ENCODE results near the gene C19orf44. TPM values are rescaled to one million over a fixed set of nuclear protein-coding genes. Genes with fewer than 3 reads are reported as not detected.
"Not testable (repeated sequence)": the region's sequence is repeated elsewhere in the genome, so short reads cannot be mapped to it uniquely, and the experiment has no call there.

Gene C19orf44
- polyA plus RNA-seq, 3 donors: 15.2 to 17.8 (median 17.7) TPM

DNA sequence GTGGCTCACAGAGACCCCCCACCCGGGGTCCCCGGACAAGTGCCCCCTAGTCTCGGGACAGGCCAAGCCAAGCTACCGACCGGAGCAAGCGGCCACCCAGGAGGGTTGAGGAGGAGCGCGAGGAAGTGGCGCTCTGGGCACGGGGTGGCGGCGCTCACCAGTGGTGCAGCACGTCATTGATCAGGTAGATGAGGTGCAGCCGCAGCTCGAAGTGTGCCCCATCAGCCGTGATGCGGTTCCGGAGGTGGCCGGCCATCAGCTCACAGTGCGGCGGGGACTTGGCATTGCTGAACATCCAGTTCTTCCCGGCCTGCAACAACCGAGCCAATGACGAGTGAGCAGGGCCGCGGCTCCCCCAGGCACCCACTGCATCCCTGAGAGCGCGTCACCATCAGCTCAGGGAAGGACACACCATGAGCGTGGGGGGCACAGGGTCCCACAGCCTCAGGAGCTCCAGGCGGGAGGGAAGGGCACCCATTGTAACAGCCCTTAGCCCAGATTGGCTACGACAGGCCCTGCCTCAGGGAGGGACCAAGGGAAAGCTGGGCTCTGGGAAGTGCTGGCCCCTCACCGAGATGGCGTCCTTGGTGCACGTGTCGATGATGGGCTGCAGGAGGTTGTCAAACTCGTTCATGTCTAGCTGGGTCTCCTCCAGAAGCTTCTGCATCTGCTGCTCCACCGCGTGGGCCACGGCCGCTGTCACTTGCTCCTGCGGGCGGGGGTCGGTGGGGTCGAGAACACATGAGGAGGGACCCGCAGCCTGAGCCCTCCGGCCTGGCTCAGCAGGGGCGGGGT is 36.4 kb downstream of the C19orf44 start:
- no peak for DNase-seq

- DNase-seq: no peak
Observed at GRCh38 chr19:16535381-16535780, 39.2 kb downstream of the C19orf44 start.

DNA sequence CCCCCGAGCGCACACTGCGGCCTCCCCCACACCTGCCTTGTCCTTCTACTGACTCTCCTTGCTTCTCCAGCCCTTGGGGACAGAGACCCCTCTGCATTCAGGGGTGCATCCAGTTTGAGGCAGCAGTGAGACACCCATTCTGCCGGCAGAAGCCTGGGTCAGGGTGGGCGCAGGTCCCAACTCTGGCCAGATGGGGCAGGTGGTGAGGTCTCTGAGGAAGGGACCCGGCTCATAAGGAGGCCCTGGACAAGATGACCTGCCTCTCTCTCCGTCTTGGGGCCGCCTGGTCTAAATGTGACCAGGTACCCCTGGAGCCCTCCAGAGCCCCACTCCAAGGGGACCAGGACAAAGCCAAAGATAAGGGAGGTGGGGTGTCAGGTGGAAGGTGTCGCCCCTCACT is 39.9 kb downstream of the C19orf44 start:
- no peak for DNase-seq

DNA sequence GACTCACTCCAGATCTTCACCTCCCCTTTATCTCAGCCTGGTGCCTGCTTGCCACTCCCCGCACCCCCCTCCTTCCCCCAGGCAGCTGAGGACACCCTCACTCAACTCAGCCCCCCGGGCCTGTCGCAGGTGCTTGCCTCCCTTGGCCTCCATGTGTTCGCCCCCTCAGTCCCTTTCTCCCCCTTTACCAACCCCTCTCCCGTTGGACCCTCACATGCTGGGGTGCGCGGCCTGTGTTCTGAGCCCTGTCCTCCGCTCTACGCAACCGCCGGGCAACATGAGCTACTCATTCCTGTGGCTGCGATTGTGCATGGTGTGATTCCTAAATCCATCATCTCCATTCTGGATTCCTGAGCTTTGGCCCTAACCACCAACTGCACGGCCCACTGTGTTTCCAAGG is 40.9 kb downstream of the C19orf44 start:
- no peak for DNase-seq

DNA sequence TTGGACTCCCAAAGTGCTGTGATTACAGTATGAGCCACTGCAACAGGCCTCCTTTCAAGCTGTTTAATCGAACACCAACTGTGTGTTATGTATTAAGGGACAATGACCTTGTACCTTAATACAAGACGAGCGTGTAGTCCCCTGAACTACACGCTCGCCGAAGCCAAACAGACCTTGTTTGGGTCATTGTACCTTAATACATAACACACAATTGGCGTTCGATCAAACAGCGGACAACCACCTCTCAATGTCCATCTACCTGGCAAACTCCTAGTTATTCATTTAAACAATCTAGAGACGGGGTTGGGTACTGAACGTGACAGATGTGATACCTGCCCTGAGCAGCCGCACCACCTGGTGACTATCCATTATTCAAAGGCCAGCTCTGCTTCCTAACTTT is 44.8 kb downstream of the C19orf44 start:
- no peak for DNase-seq

DNA sequence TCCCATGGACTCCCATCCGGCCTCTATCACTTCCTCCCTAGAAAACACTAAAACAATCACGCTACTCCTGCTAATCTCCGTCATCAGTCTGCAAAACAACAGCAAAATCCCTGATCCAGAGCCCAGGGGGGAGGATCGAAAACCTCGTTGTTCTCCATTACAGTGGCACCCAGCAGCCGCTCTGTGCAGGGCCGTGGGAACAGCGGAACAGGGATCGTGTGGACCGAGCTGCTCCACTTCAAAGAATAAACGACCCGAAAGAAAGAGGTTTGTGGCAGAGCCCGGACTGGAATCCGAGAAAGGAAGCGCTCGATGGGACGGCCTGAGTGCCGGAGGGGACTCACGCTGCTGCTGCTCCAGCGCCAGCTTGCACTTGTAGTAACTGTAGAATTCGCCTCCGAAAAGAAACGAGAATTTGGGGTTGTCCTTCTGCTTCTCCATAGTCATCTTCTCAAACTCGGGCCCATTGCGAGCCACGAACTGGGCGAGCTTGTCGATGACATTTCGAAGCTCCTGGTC is 45.4 kb downstream of the C19orf44 start:
- DNase-seq: no peak

- DNase-seq: peak; percentile 95
Observed at GRCh38 chr19:16542045-16542909, 46.1 kb downstream of the C19orf44 start, which contains the start of gene CHERP. Gene CHERP, minus strand, starts transcription at chr19:16542437. Its CDS starts 59 bp downstream, at chr19:16542378.

GRCh38 chr19:16542910-16543472 is 46.8 kb downstream of the C19orf44 start:
- no peak for DNase-seq

DNA sequence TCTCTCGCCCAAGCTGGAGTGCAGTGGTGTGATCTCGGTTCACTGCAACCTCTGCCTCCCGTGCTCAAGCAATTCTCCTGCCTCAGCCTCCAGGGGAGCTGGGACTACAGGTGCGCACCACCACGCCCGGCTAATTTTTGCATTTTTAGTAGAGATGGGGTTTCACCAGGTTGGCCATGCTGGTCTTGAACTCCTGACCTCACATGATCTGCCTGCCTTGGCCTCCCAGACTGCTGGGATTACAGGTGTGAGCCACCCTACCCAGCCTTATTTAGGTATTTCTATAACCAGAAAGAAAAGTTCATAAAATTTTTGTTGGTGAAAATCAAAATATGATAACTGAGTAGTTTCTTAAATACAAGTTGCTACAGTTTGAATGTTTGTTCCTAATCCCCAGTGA is 47.5 kb downstream of the C19orf44 start:
- DNase-seq: not testable (repeated sequence)

GRCh38 chr19:16544473-16545231 is 48.5 kb downstream of the C19orf44 start:
- no peak for DNase-seq

DNA sequence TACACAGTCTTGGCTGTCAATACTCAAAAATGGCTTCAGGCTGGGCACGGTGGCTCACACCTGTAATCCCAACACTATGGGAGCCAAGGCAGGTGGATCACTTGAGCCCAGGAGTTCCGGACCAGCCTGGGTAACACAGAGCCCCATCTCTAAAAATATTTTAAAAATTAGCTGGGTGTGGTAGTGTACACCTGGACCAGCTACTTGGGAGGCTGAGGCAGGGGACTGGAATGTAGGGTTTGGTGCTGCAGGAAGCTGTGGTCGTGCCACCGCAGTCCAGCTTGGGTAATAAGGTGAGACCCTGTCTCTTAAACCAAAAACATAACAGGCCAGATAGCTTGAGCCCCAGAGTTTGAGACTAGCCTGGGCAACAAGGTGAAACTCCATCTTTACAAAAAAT is 52.8 kb downstream of the C19orf44 start:
- DNase-seq: no peak

GRCh38 chr19:16551902-16552301 is 55.7 kb downstream of the C19orf44 start:
- DNase-seq: not testable (repeated sequence)

DNA sequence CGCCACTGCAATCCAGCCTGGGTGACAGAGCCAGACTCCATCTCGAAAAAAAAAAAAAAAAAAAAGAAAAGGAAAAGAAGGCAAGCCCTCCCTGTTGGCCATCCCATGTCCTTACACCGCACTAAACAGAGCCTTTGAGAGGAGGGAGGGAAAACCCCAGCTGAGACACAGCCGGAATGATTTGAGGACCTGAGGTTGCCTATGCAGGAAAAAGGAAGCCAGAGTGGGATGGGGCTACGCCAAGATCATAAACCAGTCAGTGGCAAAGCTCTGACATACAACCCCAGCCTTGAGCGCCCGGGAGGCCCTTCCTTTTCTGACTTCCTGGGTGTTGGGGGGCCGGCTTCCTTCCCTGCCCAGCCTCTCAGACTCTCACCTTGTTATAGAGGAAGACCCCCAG is 58.6 kb downstream of the C19orf44 start:
- DNase-seq: no peak

DNA sequence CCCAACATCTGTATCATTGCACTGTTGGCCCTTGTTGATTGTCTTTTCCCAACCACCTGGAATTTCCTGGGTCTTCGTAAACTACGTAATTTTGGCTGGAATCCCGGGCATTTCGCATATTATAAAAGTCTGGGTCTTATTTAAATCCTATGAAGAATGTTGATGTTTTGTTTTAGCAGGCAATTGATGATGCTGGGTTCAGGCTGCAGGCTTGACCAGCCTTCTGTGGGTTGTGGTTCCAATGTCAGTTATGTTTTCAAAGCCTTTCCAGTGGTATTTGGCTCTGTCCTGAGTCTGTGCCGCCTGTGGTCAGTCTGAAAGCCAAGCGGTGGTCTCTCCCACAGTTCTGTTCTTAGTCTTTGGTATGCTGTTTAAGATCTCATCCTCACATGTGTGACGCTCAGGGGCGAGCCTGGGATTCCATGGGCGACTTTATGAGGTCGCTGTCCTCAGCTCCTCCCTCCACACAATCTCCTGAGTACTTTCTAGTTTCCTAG is 63.6 kb downstream of the C19orf44 start:
- no peak for DNase-seq

GRCh38 chr19:16561382-16561781 is 65.2 kb downstream of the C19orf44 start:
- DNase-seq: no peak

DNA sequence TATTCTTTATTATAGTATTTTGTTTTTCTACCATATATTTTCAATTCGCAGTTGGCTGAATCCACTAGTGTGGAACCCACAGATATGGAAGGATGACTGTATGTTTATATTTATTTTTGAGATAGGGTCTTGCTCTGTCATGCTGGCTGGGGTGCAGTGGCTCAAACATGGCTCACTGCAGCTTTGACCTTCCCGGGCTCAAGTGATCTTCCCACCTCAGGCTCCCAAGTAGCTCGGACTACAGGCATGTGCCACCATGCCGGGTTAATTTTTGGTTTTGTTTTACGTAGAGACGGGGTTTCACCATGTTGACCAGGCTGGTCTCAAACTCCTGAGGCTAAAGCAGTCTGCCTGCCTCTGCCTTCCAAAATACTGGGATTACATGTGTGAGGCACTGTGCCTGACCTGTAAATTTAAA is 66.4 kb downstream of the C19orf44 start:
- no peak for DNase-seq

- DNase-seq: no peak
Observed at GRCh38 chr19:16564842-16565241, 68.6 kb downstream of the C19orf44 start.

- DNase-seq: no peak
Observed at GRCh38 chr19:16566161-16566560, 70.0 kb downstream of the C19orf44 start.

GRCh38 chr19:16566702-16567101 is 70.5 kb downstream of the C19orf44 start:
- DNase-seq: no peak

DNA sequence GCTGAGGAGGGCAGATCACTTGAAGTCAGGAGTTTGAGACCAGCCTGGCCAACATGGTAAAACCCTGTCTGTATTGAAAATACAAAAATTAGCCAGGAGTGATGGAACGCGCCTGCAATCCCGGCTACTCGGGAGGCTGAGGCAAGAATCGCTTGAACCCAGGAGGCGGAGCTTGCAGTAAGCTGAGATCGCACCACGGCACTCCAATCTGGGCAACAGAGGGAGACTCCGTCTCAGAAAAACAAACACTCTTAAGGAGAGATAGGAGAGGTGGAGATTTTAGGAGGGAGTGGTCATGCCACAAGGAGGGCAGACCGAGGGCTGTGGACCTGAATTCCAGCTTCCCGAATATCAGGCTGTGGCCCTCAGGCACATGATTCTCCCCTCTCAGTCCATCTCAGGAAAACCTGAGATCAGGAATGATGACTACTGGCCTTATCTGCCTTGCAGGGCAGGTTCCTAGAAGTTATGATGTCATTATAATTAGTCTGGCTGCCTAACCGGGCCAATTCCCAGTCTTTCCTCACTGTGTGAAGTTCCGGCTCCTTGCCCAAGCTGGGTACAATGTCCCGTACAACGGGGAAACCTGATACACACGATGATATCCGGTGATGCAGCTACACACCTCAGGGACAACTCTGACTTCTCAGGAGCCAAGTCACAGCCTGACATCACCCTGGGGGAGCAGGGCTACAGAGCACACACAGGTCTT is 73.6 kb downstream of the C19orf44 start:
- no peak for DNase-seq

Data from renal pelvis (tissue), 4 donors.